ENCODE data around the gene SYS1.

SYS1 gene

DNA sequence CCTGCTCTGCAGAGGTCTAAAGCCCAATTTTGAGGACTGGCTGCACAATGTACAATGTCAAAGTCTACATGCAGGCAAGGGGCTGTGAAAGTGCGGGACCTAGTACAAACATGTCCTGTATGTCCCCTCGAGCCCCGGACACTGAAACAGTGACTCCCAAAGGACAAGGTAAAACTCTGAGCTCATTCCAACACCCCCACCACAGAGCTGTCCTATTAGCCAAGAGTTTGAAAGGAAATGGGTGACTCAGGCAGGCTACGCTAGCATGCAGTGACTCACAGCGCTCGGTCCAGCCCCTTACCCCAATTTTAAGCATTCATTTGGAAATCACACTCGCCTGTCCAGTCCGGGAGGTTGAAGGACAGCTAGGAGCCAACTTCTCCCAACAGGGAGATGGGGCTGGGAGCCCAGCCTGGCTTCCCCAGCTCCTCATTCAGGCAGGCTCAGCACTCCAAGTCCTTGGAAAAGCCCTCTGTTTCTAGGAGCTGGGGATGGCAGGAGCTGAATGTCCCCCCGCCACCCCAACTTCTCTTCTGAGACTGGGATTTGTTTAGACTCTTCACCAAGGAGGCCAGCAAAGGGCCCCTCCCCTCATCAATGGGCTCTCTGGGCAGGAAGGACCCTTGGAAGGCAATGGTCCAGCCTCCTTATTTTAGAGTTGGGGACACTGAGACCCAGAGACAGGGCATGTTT, 18.6 kb upstream of the SYS1 start:
- Histone ChIP-seq H3K79me2 (ENCODE audit: low read length) (peaks cover 4% of the 10 kb centered on the region; the same call in 1 of the 2 replicates), H3K27me3 (replicated peaks; ENCODE audit: insufficient read depth, low read length) (peaks cover 8% of the 10 kb centered on the region; the same call in 1 of the 2 replicates), H3F3A (ENCODE audit: insufficient read depth, low read length) (peaks cover 5% of the 10 kb centered on the region; the same call in 1 of the 2 replicates), H3K9me2 (replicated peaks; ENCODE audit: insufficient read depth, low read length) (no peaks in the 10 kb centered on the region), H3K9ac (ENCODE audit: low read length) (no peak overlapping the region), H3K27ac (ENCODE audit: low read length) (no peak overlapping the region), H4K20me1 (ENCODE audit: insufficient read depth, low read length) (no peaks in the 10 kb centered on the region), H3K9me3 (replicated peaks; ENCODE audit: insufficient read depth, low read length) (no peaks in the 10 kb centered on the region), H2AFZ (ENCODE audit: low read length) (no peak overlapping the region), H3K36me3 (replicated peaks; ENCODE audit: insufficient read depth, low read length) (no peaks in the 10 kb centered on the region), H3K4me1 (ENCODE audit: low read length) (peaks cover 22% of the 10 kb centered on the region), H3K4me2 (ENCODE audit: low read depth, low read length) (no peak overlapping the region), H3K4me3 (ENCODE audit: low read length) (no peak overlapping the region)
- TF ChIP-seq CTCF (IDR thresholded peaks at IDR 0.05; ENCODE audit: low read length) = no peak
- no peak for TF ChIP-seq EZH2 (optimal IDR thresholded peaks at IDR 0.05; ENCODE audit: low read depth, low read length)
- no peak for TF ChIP-seq EZH2phosphoT487 (IDR thresholded peaks at IDR 0.05; ENCODE audit: low read length)
- no peak for DNase-seq

DNA sequence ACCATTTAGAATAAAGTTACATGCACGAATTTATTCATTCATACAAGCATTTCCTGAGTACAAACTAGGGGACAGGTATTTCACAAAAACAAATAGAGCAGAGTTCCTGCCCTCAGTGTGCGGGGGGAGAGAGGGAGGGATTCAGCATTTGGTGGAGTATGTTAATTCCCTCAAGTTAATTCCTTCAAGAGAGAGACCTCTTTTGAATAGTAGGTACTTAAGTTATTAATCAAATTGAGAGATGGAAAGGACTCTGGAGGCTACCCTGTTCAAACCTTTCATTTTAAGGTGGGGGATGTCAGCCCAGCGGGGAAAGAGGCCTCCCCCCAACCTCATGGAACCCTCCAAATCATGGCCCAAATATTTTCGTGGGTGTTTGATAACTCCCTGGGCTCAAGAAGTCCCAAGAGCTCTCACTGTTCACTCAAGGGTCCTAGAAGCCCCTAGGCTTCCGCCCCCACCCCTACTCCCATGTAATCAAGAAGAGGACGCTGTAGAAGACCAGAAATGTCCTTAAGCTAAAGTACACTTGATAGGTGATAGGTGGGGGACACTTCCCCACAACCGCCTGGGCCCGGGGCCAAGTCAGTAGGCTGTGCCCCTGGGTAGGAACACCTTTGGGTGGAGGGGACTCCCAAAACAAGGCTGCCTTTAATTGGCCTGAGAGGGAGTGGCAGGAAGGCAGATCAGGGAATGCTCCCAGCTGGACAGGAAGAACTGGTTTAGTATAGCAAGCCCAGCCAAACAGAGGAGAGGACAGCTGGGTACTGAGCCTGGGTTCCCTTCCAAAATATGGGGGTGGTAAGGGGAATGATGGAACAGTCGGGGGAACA, 17.6 kb upstream of the SYS1 start:
- H3K4me3 ChIP-seq (ENCODE audit: low read length) = no peak overlapping the region
- DNase-seq = no peak
- peaks cover 12% of the 10 kb centered on the region for H3K4me1 ChIP-seq (ENCODE audit: low read length)
- H2AFZ ChIP-seq (ENCODE audit: low read length) = no peak overlapping the region
- H3F3A ChIP-seq (ENCODE audit: insufficient read depth, low read length) = no peaks in the 10 kb centered on the region
- H3K4me2 ChIP-seq (ENCODE audit: low read depth, low read length) = no peak overlapping the region
- H4K20me1 ChIP-seq (ENCODE audit: insufficient read depth, low read length) = no peaks in the 10 kb centered on the region
- H3K27ac ChIP-seq (ENCODE audit: low read length) = no peak overlapping the region
- no peaks in the 10 kb centered on the region for H3K9me3 ChIP-seq (replicated peaks; ENCODE audit: insufficient read depth, low read length)
- TF ChIP-seq EZH2 (optimal IDR thresholded peaks at IDR 0.05; ENCODE audit: low read depth, low read length) (no peak), EZH2phosphoT487 (IDR thresholded peaks at IDR 0.05; ENCODE audit: low read length) (no peak), CTCF (IDR thresholded peaks at IDR 0.05; ENCODE audit: low read length) (no peak)
- peaks cover 4% of the 10 kb centered on the region; the same call in 1 of the 2 replicates for H3K79me2 ChIP-seq (ENCODE audit: low read length)
- no peaks in the 10 kb centered on the region for H3K36me3 ChIP-seq (replicated peaks; ENCODE audit: insufficient read depth, low read length)
- H3K27me3 ChIP-seq (replicated peaks; ENCODE audit: insufficient read depth, low read length) = peaks cover 8% of the 10 kb centered on the region; the same call in 1 of the 2 replicates
- H3K9me2 ChIP-seq (replicated peaks; ENCODE audit: insufficient read depth, low read length) = no peaks in the 10 kb centered on the region
- no peak overlapping the region for H3K9ac ChIP-seq (ENCODE audit: low read length)

DNA sequence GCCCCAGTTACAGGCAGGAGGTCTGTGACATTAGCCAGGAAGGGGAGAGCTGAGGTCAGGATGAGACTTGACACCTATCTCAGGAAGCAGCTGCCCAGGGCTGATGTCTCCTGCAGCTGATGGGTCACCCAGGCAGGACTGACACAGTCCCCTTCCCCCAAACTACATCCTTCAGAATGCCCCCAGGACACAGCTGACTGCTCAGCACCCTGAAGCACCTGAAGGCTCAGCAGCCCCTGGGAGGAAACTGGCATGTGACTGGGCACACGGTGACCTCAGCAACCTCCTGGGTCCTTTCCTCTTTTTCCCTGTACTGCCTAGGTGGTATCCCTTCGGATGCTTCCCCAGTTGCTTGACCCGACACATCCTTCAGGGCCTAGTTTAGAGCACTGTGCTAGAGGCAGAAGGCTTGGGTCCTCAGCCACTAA, 16.7 kb upstream of the SYS1 start:
- peaks cover 4% of the 10 kb centered on the region; the same call in 1 of the 2 replicates for H3K79me2 ChIP-seq (ENCODE audit: low read length)
- no peaks in the 10 kb centered on the region for H3K36me3 ChIP-seq (replicated peaks; ENCODE audit: insufficient read depth, low read length)
- DNase-seq = no peak

More for the DNA sequence above, 16.7 kb upstream of the SYS1 start:
- H4K20me1 ChIP-seq (ENCODE audit: insufficient read depth, low read length) = no peaks in the 10 kb centered on the region
- H3K27ac ChIP-seq (ENCODE audit: low read length) = no peak overlapping the region
- no peaks in the 10 kb centered on the region for H3F3A ChIP-seq (ENCODE audit: insufficient read depth, low read length)
- H3K27me3 ChIP-seq (replicated peaks; ENCODE audit: insufficient read depth, low read length) = peaks cover 8% of the 10 kb centered on the region; the same call in 1 of the 2 replicates
- H3K4me2 ChIP-seq (ENCODE audit: low read depth, low read length) = no peak overlapping the region
- TF ChIP-seq EZH2phosphoT487 (IDR thresholded peaks at IDR 0.05; ENCODE audit: low read length) (no peak), EZH2 (optimal IDR thresholded peaks at IDR 0.05; ENCODE audit: low read depth, low read length) (no peak), CTCF (IDR thresholded peaks at IDR 0.05; ENCODE audit: low read length) (no peak)
- no peaks in the 10 kb centered on the region for H3K9me2 ChIP-seq (replicated peaks; ENCODE audit: insufficient read depth, low read length)
- no peak overlapping the region for H2AFZ ChIP-seq (ENCODE audit: low read length)
- H3K9me3 ChIP-seq (replicated peaks; ENCODE audit: insufficient read depth, low read length) = no peaks in the 10 kb centered on the region
- no peak overlapping the region for H3K4me3 ChIP-seq (ENCODE audit: low read length)
- H3K9ac ChIP-seq (ENCODE audit: low read length) = no peak overlapping the region
- H3K4me1 ChIP-seq (ENCODE audit: low read length) = 0 out of 2 replicates have a peak, but pooled peaks cover 7% of the 10 kb centered on the region

Data from MM.1S (cell line).